Naive thymus-derived CD4-positive, alpha-beta T cell (primary cell): ENCODE data around the gene AKTIP. TPM values are rescaled to one million over a fixed set of nuclear protein-coding genes. Genes with fewer than 3 reads are reported as not detected.
"Not testable (repeated sequence)": the region's sequence is repeated elsewhere in the genome, so short reads cannot be mapped to it uniquely, and the experiment has no call there.

ENCODE experiments used
- ATAC-seq: fragments of 150-1000 bp; cut with Tn5 transposase; 2 replicates; pipeline ENCODE4 v1.10.0; 2021; ENCODE audit warnings: mild to moderate bottlenecking, moderate library complexity
- CTCF ChIA-PET: fragments of 350-600 bp; sonication (Branson Sonifier 250); formaldehyde crosslinking; loops from one replicate; lab custom pipeline; 2021; ENCODE audit warnings: antibody characterized with exemption; lab: Charles Lee
- POLR2A ChIA-PET: fragments of 350-600 bp; sonication (Branson Sonifier 250); formaldehyde crosslinking; loops from one replicate; lab custom pipeline; 2021; ENCODE audit warnings: antibody characterized with exemption, inconsistent platforms; lab: Charles Lee
- DNase-seq, 9 donors: peaks; one replicate each; pipeline versions ENCODE4 v3.0.0 to v3.0.0-alpha.2; 2020 to 2022; ENCODE audit warnings: mixed read lengths in 1 of 9
- H3K27ac ChIP-seq: one replicate; pipeline ENCODE4 v1.7.0; 2013; ENCODE audit warnings: mild to moderate bottlenecking, low read depth, low read length, moderate library complexity
- H3K27me3 ChIP-seq, 2 donors: one replicate each; pipeline ENCODE4 v1.7.0; 2013; ENCODE audit warnings: low read length in 2 of 2, mild to moderate bottlenecking in 2 of 2, moderate library complexity in 2 of 2; ENCODE audit not compliant: control insufficient read depth in 2 of 2, insufficient read depth in 2 of 2
- H3K36me3 ChIP-seq, 3 experiments: 1 replicate in 2 of 3; 2 replicates in 1 of 3; pipeline ENCODE4 v1.7.0; 2013; ENCODE audit warnings: low read length in 3 of 3, mild to moderate bottlenecking in 3 of 3, moderate library complexity in 1 of 3; ENCODE audit not compliant: insufficient read depth in 3 of 3, control insufficient read depth in 2 of 3
- H3K4me1 ChIP-seq, 2 donors: one replicate each; pipeline ENCODE4 v1.7.0; 2013; ENCODE audit warnings: low read length in 2 of 2, mild to moderate bottlenecking in 2 of 2, moderate library complexity in 1 of 2; ENCODE audit not compliant: control insufficient read depth in 2 of 2, insufficient read depth in 2 of 2
- H3K4me3 ChIP-seq: 2 replicates; pipeline ENCODE4 v1.7.0; 2013; ENCODE audit warnings: mild to moderate bottlenecking, low read length
- H3K9me3 ChIP-seq, 3 experiments: 1 replicate in 2 of 3; 2 replicates in 1 of 3; pipeline ENCODE4 v1.7.0; 2013; ENCODE audit warnings: low read length in 3 of 3; ENCODE audit not compliant: control insufficient read depth in 2 of 3
- H3K27ac Mint-ChIP-seq, 9 donors: one replicate each; pipeline ENCODE4 v1.8.0; 2020 to 2022; ENCODE audit warnings: mixed read lengths in 9 of 9, mild to moderate bottlenecking in 8 of 9, moderate library complexity in 5 of 9, inconsistent platforms in 2 of 9
- H3K27me3 Mint-ChIP-seq, 5 donors: one replicate each; pipeline ENCODE4 v1.8.0; 2021 to 2022; ENCODE audit warnings: mixed read lengths in 5 of 5, mild to moderate bottlenecking in 1 of 5
- H3K36me3 Mint-ChIP-seq, 5 donors: one replicate each; pipeline ENCODE4 v1.8.0; 2020 to 2022; ENCODE audit warnings: mixed read lengths in 5 of 5, mild to moderate bottlenecking in 3 of 5, inconsistent platforms in 1 of 5
- H3K4me1 Mint-ChIP-seq, 7 donors: one replicate each; pipeline ENCODE4 v1.8.0; 2020 to 2022; ENCODE audit warnings: mixed read lengths in 7 of 7, mild to moderate bottlenecking in 3 of 7, inconsistent platforms in 1 of 7
- H3K4me3 Mint-ChIP-seq, 10 donors: one replicate each; pipeline ENCODE4 v1.8.0; 2020 to 2022; ENCODE audit warnings: mild to moderate bottlenecking in 10 of 10, mixed read lengths in 10 of 10, moderate library complexity in 6 of 10, inconsistent platforms in 2 of 10
- H3K9me3 Mint-ChIP-seq, 11 donors: one replicate each; pipeline ENCODE4 v1.8.0; 2020 to 2022; ENCODE audit warnings: mixed read lengths in 11 of 11, mild to moderate bottlenecking in 4 of 11, inconsistent platforms in 1 of 11, moderate library complexity in 1 of 11
- intact Hi-C, 2 donors: fragments of 100-400 bp; cut with micrococcal nuclease; formaldehyde crosslinking; loops; one replicate each; pipeline ENCODE4 v1.15.1; 2023
- polyA plus RNA-seq, 2 donors: library from polyadenylated mRNA; unstranded; fragments of 300-500 nt; fragmentation: Illumina TruSeq; gene quantifications; one replicate each; pipeline ENCODE4 v1.2.3, GENCODE V29; 2021
- total RNA-seq, 6 experiments: library from RNA in 5 of 6; stranded (reverse) in 5 of 6; gene quantifications; 1 replicate in 5 of 6; 2 replicates in 1 of 6; pipeline ENCODE4 v1.2.3 and lab custom pipeline; 2021 to 2026

The AKTIP gene
- total and polyA plus RNA-seq, 7 experiments from 2014 or later: 42.9 to 130 (median 102) TPM

DNA sequence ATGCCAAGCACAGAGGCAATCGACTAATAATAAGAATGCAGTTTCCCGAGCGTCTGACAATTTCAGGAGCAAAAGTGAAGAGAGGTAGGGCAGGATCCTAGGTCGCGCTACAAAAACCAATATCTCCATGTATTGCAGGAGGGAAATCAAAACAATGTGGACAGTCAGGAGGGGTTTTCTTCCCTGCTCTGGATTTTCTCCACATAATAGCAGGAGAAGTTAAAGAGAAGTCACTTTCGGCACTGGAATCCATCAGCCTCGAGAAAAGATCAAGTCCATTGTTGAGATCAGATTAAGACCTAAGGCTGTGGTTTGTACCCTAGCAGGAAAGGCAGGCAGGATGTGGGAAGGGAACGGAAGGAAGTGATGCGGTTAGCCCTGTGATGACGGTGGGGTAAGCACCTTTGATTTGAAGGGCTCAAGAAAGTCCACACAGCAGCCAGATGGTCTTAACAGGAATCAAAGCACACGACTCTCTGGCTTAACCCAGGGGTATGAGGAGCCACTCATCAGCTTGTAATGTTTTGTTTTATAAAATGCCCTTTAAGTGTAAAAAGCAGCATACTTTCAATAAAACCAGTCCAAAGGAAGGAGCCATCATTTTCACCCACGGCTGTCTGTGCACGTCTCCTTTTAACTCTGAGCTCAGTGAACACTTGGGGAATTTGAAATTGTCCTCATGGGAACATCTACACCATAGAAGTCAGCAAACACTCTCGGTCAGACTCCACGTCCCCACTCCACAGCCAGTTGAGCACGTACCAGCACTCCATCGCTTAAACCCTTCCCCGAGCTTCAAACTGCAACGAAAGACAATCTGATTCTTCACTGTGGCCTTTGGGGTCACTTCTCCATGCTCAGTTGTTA is 15.8 kb upstream of the AKTIP start:
- peak overlapping the region; percentile 66 for H3K4me3 ChIP-seq
- ChIA-PET CTCF (interaction anchor here (1.0 to 1.1 kb wide), 2 partner anchors 30 to 31 kb away, joined by 3 read pairs; no protein-coding TSS in a partner anchor), POLR2A (interaction anchor here (0.6 to 2.8 kb wide), 5 partner anchors 15 to 290 kb away, joined by 3 to 13 read pairs (median 4); partner anchors contain the start of gene AKTIP)
- peak; percentile 95 for ATAC-seq
- intact Hi-C loops: loop anchor here (1.0 to 10.0 kb wide), 5 partner anchors 8 to 254 kb away; partner anchors contain the start of gene AKTIP (in 2 of the 2)
- no peaks in the 10 kb centered on the region for H3K27me3 ChIP-seq
- H3K4me1 ChIP-seq: peaks cover 35 to 36% of the 10 kb centered on the region in 2 donors
- Mint-ChIP-seq H3K9me3 (peaks cover 0 to 11% (median 3%) of the 10 kb centered on the region in 11 donors), H3K27me3 (peaks cover 0 to 28% (median 7%) of the 10 kb centered on the region in 5 donors), H3K36me3 (peaks cover 0 to 29% (median 0%) of the 10 kb centered on the region in 5 donors), H3K27ac (peak overlapping the region in 8 of 9 donors; percentile 52 to 94 (median 86)), H3K4me1 (peaks cover 38 to 63% (median 55%) of the 10 kb centered on the region in 7 donors), H3K4me3 (peak overlapping the region; percentile 70 to 90 (median 82))
- peak; percentile 26 to 87 (median 83) for DNase-seq
- H3K27ac ChIP-seq: no peak overlapping the region
- H3K36me3 ChIP-seq: no peaks in the 10 kb centered on the region
- no peaks in the 10 kb centered on the region for H3K9me3 ChIP-seq

DNA sequence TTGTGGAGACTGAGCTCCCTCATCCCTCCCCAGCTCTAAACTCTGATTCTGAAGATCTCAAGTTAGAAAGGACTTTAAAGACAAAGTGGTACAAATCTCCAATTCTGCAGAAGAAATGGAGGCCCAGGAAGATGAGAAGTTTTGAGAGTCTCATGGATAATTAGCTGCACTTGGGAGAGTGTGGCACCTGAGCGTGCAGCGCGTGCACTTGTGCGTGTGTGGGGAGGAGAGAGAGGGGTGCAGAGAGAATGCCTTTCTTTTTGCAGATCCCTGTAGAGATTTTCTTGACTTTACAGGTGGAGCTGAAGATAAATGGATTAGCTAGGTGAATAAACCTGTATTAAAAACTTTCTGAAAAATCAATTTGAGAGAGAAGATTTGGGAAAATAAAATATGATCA is 14.8 kb upstream of the AKTIP start:
- intact Hi-C loops: loop anchor here (1.0 to 10.0 kb wide), 5 partner anchors 8 to 253 kb away; partner anchors contain the start of gene AKTIP (in 2 of the 2)
- peak overlapping the region; percentile 35 to 90 (median 82) for H3K4me3 Mint-ChIP-seq
- ChIA-PET CTCF (interaction anchor here (1.1 kb wide), 1 partner anchor 31 kb away, joined by 3 read pairs; no protein-coding TSS in a partner anchor), POLR2A (interaction anchor here (1.0 to 2.3 kb wide), 3 partner anchors 14 to 69 kb away, joined by 3 to 13 read pairs (median 4); partner anchors contain the start of gene AKTIP)
- peaks cover 0 to 11% (median 3%) of the 10 kb centered on the region in 11 donors for H3K9me3 Mint-ChIP-seq
- no peaks in the 10 kb centered on the region for H3K27me3 ChIP-seq
- peaks cover 0 to 38% (median 0%) of the 10 kb centered on the region in 5 donors for H3K36me3 Mint-ChIP-seq
- peak overlapping the region; percentile 66 for H3K4me3 ChIP-seq
- peaks cover 37 to 65% (median 54%) of the 10 kb centered on the region in 7 donors for H3K4me1 Mint-ChIP-seq
- no peak overlapping the region for H3K27ac ChIP-seq
- peak overlapping the region in 8 of 9 donors; percentile 3 to 94 (median 52) for H3K27ac Mint-ChIP-seq
- H3K4me1 ChIP-seq: peaks cover 35 to 36% of the 10 kb centered on the region in 2 donors
- DNase-seq: no peak
- no peak for ATAC-seq
- no peaks in the 10 kb centered on the region for H3K36me3 ChIP-seq
- H3K27me3 Mint-ChIP-seq: peaks cover 0 to 23% (median 7%) of the 10 kb centered on the region in 5 donors
- H3K9me3 ChIP-seq: no peaks in the 10 kb centered on the region

DNA sequence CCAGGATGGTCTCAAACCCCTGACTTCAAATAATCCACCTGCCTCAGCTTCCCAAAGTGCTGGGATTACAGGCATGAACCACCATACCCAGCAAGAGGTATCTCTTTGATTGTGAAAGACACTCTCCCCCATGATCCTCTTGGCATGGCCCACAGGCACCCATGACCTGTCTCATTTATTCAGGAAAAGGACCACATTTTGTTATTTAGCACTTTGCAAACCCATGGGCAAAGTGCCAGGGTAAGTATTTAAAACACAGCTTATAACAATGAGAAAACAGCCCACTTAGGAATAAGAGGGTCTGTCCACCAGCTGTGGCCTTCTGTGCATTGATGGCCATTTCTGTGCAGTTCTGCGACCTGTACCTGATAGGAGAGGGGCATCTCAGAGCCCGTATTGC is 12.8 kb upstream of the AKTIP start:
- Mint-ChIP-seq H3K9me3 (peaks cover 0 to 11% (median 3%) of the 10 kb centered on the region in 11 donors), H3K36me3 (peaks cover 0 to 43% (median 0%) of the 10 kb centered on the region in 5 donors), H3K4me3 (peak overlapping the region in 4 of 10 donors; percentile 12 to 42 (median 38)), H3K4me1 (peaks cover 40 to 73% (median 58%) of the 10 kb centered on the region in 7 donors), H3K27ac (peak overlapping the region in 1 of 9 donors; percentile 10), H3K27me3 (peaks cover 0 to 20% (median 2%) of the 10 kb centered on the region in 5 donors)
- ChIA-PET POLR2A (interaction anchor here (0.6 kb wide), 1 partner anchor 1356 kb away, joined by 3 read pairs; no protein-coding TSS in a partner anchor), CTCF (no interaction called here)
- Histone ChIP-seq H3K9me3 (no peaks in the 10 kb centered on the region), H3K27ac (no peak overlapping the region), H3K27me3 (no peaks in the 10 kb centered on the region), H3K4me3 (no peak overlapping the region), H3K4me1 (peaks cover 36% of the 10 kb centered on the region in 2 donors), H3K36me3 (no peaks in the 10 kb centered on the region)
- no peak for DNase-seq
- intact Hi-C loops: loop anchor here in 1 of 2 donors (10.0 kb wide), 1 partner anchor 251 kb away; no protein-coding TSS in a partner anchor
- no peak for ATAC-seq

DNA sequence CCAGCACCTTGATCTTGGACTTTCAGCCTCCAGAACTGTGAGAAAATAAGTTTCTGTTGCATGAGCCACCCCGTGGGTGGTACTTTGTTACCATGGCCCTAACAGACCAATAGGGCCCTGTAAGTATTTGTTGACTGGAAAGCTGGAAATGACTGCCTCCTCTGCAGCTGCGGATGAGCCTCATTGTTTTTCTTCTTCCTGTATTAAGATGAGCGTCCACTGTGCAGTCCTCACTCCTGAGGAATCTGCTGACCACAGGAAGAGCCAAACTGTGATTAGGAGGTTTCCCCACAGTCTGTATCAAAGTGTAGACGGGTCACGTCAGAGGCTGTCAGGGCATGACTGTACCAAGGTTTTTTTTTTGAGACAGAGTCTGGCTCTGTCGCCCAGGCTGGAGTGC is 12.2 kb upstream of the AKTIP start:
- intact Hi-C loops: loop anchor here in 1 of 2 donors (10.0 kb wide), 1 partner anchor 250 kb away; no protein-coding TSS in a partner anchor
- H3K27ac Mint-ChIP-seq: no peak overlapping the region

DNA sequence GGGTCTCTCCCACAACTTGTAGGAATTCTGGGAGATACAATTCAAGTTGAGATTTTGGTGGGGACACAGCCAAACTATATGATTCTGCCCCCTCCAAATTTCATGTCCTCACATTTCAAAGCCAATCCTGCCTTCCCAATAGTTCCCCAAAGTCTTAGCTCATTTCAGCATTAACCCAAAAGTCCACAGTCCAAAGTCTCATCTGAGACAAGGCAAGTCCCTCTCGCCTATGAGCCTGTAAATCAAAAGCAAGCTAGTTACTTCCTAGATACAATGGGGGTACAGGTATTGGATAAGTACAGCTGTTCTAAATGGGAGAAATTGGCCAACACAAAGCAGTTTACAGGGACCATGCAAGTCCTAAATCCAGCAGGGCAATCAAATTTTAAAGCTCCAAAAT is 9.8 kb upstream of the AKTIP start:
- H3K9me3 Mint-ChIP-seq, DNase-seq, H3K4me3 Mint-ChIP-seq, H3K36me3 ChIP-seq, H3K27ac ChIP-seq, H3K9me3 ChIP-seq, H3K27me3 ChIP-seq, CTCF ChIA-PET, H3K27ac Mint-ChIP-seq, H3K4me3 ChIP-seq, ATAC-seq, H3K27me3 Mint-ChIP-seq: not testable (repeated sequence)
- H3K4me1 Mint-ChIP-seq: peaks cover 20 to 57% (median 44%) of the 10 kb centered on the region in 7 donors
- intact Hi-C loops: loop anchor here in 1 of 2 donors (10.0 kb wide), 1 partner anchor 248 kb away; no protein-coding TSS in a partner anchor
- peaks cover 17 to 26% of the 10 kb centered on the region in 2 donors for H3K4me1 ChIP-seq
- peaks cover 0 to 39% (median 0%) of the 10 kb centered on the region in 5 donors for H3K36me3 Mint-ChIP-seq
- POLR2A ChIA-PET: interaction anchor here (0.6 kb wide), 1 partner anchor 16 kb away, joined by 3 read pairs; no protein-coding TSS in a partner anchor

More for the DNA sequence above, 12.2 kb upstream of the AKTIP start:
- ATAC-seq (no peak), DNase-seq (no peak)
- H3K27me3 ChIP-seq: no peaks in the 10 kb centered on the region
- ChIA-PET POLR2A (no interaction called here), CTCF (no interaction called here)
- no peak overlapping the region for H3K27ac ChIP-seq
- no peaks in the 10 kb centered on the region for H3K9me3 ChIP-seq
- Mint-ChIP-seq H3K4me3 (no peak overlapping the region), H3K36me3 (peaks cover 0 to 43% (median 0%) of the 10 kb centered on the region in 5 donors), H3K27me3 (peaks cover 0 to 17% (median 2%) of the 10 kb centered on the region in 5 donors), H3K9me3 (peaks cover 0 to 11% (median 3%) of the 10 kb centered on the region in 11 donors), H3K4me1 (peaks cover 42 to 74% (median 63%) of the 10 kb centered on the region in 7 donors)
- H3K4me3 ChIP-seq: no peak overlapping the region
- H3K4me1 ChIP-seq: peaks cover 36 to 41% of the 10 kb centered on the region in 2 donors
- no peaks in the 10 kb centered on the region for H3K36me3 ChIP-seq
